Measurements from ENCODE around the gene ZFYVE9.
"Not testable (repeated sequence)": the region's sequence is repeated elsewhere in the genome, so short reads cannot be mapped to it uniquely, and the experiment has no call there.

ZFYVE9 gene

GRCh38 chr1:52141513-52142219, at the start of gene ZFYVE9:
Gene ZFYVE9, plus strand, starts transcription at chr1:52142089. Its CDS starts 91,118 bp downstream, at chr1:52233207.
- peak; percentile 74 for DNase-seq

- DNase-seq: not testable (repeated sequence)
Measured at GRCh38 chr1:52094300-52094699, 47.6 kb upstream of the ZFYVE9 start.

- DNase-seq: no peak
Measured at GRCh38 chr1:52096216-52096615, 45.7 kb upstream of the ZFYVE9 start.

DNA sequence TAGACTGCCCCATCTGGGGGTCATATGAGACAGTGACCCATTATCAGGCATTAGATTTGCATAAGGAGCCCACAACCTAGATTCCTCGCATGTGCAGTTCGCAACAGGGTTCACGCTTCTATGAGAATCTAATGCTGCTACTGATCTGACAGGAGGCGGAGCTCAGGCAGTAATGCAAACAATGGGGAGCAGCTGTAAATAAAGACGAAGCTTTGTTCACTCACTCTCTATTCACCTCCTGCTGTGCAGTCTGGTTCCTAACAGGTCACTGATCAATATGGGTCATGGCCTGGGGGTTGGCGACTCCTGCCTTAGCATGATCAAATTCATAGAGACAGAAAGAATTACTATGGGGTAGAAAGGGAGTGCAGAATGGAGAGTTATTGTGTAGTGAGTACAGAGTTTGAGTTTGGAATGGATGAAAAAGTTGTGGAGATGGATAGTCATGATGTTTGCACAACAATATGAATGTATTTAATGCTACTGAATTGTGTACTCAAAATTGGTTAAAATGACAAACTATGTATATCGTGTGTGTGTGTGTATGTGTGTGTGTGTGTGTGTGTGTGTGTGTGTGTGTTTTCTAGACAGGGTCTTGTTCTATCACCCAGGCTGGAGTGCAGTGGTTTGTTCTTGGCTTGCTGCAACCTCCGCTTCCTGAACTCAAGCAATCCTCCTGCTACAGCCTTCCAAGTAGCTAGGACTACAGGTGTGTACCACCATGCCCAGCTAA, 43.6 kb upstream of the ZFYVE9 start:
- no peak for DNase-seq

- no peak for DNase-seq
Measured at GRCh38 chr1:52102336-52103013, 39.4 kb upstream of the ZFYVE9 start.

DNA sequence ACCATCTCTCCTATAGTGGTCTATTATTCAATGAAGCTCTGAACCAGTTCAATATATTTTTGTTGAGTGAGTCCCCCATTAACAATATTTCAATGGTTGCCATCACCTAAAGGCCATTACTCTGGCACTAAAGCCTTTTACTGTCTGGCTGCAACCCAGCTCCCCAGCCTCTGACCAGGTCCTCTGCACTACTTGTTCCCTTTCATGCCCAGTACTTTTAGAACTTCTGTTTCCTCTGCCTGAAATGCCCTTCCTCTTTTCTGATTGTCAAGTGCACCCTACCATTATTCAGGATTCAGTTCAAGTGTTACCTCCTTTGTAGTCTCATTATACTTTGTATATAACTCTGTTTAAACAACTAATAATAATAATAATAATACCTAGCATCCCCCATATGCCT, 30.4 kb upstream of the ZFYVE9 start:
- DNase-seq: no peak

GRCh38 chr1:52112489-52112888, 29.4 kb upstream of the ZFYVE9 start:
- no peak for DNase-seq

DNA sequence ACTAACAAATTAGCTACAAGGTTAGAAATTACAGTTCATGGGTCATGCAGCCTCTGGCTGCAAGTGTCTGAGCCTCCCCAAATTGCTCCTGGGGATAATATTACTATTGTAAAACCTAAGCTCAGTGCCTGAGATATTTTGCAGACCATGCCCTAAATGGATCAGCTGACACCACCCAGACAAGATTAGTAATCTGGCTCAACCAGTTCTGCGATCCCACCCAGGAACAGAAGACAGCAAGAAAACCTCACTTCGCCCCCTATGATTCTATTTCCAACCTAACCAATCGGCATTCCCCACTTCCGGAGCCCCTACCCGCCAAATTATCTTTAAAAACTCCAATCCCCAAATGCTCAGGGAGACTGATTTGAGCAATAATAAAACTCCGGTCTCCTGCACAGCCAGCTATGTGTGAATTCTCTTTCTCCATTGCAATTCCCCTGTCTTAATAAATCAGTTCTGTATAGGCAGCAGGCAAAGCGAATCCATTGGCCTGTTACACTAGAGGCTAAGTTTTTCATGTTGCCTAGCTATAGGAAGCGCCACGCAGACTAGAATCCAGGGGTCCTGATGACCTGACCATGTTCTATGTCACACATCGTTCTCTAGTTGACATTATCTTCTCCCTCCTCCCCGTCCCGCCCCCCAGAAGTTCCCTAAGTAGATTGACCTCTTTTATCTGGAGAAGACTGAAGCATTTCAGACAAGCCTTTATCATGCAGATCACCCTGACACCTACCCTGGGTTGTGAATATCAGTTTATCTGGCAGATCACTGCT, 22.4 kb upstream of the ZFYVE9 start:
- no peak for DNase-seq

DNA sequence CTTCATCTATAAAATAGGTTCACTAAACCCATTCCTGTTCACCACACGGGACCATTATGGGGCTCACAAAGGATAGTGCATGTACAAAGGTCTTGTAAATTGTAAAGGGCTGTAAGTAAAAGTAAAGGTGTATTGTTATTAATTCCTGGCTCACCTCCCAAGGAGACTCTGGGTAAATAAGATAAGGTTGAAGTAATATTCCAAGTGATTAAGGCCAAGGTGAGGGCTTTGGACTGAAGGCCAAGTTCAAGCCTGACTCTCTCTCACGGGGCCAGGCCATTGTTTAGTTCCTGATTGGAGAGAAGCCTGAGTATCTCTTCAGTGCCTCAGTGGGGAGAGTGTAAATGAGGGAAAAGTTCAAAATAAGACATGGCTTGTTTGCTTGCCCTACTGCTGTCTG, 19.5 kb upstream of the ZFYVE9 start:
- DNase-seq: no peak

DNA sequence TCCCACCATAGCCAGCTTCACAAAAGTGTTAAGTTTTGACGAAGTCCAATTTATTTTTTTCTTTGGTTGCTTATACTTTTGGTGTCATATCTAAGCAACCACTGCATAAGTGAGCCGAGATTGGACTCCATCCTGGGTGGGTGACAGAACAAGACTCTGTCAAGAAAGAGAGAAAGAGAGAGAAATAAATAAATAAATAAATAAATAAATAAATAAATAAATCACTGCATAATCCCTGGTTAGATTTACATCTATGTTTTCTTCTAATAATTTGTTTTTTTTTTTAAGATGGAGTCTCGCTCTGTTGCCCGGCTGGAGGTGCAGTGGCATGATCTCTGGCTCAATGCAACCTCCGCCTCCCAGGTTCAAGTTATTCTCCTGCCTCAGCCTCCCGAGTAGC, 18.3 kb upstream of the ZFYVE9 start:
- no peak for DNase-seq

DNA sequence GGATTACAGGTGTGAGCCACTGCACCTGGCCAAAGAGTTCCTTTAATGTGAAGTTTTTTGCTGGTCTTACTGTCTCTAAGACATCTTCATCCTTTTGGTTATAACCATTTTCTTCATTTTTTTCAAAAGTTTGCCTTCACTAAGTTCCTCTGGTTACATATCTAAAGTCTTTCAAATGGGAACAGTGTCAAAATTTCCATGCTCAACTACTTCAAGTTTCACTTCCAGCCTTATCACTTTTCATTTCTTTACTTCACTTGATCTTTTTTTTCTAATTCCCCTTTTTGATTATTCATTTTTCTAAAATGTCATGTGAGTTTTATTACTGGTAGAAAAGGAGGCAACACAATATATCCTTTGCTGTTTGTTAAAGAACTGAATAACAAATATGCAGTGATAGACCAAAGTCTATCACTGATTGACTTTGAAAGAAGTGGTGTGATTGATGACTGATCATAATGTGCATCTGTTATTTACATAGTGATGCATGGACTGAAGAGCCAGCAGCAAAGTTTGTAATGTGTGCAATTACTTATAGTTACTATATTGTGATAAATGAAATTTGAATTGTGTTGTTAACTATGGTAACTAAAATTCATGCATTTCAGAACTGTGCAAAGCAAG, 16.0 kb upstream of the ZFYVE9 start:
- DNase-seq: no peak

DNA sequence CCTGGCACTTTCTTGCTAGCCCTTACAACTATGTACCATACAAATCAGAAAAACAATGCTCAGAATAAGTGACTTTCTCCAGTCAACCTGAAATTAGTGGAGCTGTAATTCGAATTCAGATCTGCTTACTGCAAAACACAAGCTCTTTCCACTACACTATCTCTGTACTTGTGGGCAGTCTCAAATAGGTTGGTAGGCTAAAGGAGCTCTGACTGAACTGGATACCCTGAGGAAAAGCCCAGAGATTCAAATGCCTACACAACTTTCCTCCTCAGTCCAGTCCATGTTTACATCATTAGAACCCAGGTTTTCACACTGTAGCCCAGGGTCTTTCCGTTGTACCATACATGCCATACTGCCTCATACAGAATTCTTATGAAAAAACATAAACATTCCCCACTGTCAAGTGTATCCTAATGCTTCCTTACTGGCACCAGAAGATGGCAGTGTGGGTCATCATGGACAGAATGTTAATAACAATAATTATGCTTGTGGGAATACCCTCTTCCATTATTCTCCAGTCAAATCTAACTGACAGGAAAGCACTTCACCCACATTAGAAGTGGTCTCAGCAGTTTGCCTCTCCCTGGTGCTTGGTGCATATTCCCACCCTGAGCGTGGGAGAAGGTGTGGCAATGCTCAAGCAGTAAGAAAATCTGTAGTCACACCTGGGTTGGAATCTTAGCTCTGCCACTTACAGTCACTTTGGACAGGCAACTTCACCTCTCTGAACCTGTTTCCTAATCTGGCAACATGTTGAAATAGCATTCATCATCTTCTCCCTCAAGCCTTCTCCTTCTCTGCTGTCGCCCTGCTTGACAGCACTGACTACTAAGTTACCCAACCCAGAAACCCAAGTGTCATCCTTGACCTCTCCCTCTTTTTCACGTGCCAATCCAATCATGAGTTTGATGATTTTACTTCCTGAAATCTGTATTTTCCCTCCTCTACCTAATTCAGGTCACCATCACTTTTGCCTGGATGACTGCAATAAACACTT, 14.4 kb upstream of the ZFYVE9 start:
- peak; percentile 28 for DNase-seq

GRCh38 chr1:52139817-52140540, 1.9 kb upstream of the ZFYVE9 start:
- DNase-seq: peak; percentile 80

- DNase-seq: no peak
Measured at GRCh38 chr1:52140633-52141512, 1.0 kb upstream of the ZFYVE9 start.

GRCh38 chr1:52142220-52143183, 613 bp downstream of the ZFYVE9 start:
- DNase-seq: peak; percentile 29

DNA sequence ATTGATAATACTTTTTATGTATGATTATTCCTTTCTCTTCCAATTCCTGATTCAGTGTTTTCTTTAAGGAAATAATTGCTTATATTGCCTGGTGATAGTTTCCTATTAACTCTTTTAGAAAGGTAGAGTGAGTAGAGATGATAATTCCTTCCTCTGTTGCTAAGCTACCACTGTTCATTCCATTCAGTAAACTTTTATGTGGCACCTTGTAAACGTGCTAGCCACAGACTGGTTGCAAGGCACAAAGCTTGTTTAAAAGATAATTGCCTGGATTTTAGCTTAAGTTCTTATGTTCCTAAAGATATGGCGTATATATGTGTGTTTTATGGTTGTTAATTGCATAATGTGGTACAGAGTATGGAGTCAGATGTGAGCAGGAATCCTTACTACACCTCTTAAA, 3.2 kb downstream of the ZFYVE9 start:
- DNase-seq: no peak

GRCh38 chr1:52150445-52150844, 8.6 kb downstream of the ZFYVE9 start:
- DNase-seq: not testable (repeated sequence)

DNA sequence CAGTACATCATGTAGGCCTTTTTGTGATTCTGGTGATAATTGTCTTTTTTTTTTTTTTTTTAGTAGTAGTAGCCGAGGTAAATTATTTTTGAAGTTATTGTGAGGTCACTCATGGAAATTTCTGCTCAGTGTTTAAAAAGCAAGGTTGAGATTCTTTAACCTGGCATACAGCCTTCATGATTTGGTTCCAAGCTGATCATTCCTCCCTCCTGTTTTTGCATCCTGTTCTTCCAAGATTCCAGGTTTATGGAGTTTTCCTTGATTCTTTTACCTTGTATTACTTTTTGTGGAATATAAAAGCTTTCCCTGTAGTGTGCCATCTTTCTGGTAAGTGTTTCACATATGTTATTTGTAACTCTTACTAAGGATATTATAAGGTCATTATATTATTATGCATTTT, 9.1 kb downstream of the ZFYVE9 start:
- no peak for DNase-seq
